CD1c-positive myeloid dendritic cell (primary cell): ENCODE results near the gene NKAPL.
"Not testable (repeated sequence)": the region's sequence is repeated elsewhere in the genome, so short reads cannot be mapped to it uniquely, and the experiment has no call there.

Experiments used
- DNase-seq: peaks from one replicate; pipeline ENCODE4 v3.0.0-alpha.2; 2016; ENCODE audit errors: extremely low spot score

The NKAPL gene

GRCh38 chr6:28296520-28297060 is 37.5 kb downstream of the NKAPL start:
- DNase-seq, result no peak

- no peak for DNase-seq
Measured at GRCh38 chr6:28303570-28303969, 44.5 kb downstream of the NKAPL start.

- not testable (repeated sequence) for DNase-seq
Measured at GRCh38 chr6:28306363-28306762, 47.3 kb downstream of the NKAPL start.
